GM12878 (cell line): Measurements from ENCODE around the gene SFXN5. TPM values are rescaled to one million over a fixed set of nuclear protein-coding genes. Genes with fewer than 3 reads are reported as not detected.

Experiments
- ATAC-seq: fragments of 200-7000 bp; cut with Tn5 transposase; 3 replicates; pipeline ENCODE4 v1.9.1; 2020; ENCODE audit warnings: mild to moderate bottlenecking, moderate library complexity
- BruUV-seq: library from RNA; stranded (reverse); fragments of 400-500 nt; replicated peaks from 2 replicates; lab custom pipeline; 2021; lab: Mats Ljungman, UMichigan
- CTCF ChIA-PET: fragments of 300-600 bp; sonication (Branson Sonifier 250); formaldehyde crosslinking; extraction: SDS; loops from one replicate; lab custom pipeline; 2021; ENCODE audit warnings: inconsistent platforms; lab: Yijun Ruan, JAX
- POLR2A ChIA-PET: fragments of 350-600 bp; formaldehyde crosslinking; extraction: SDS; loops from one replicate; lab custom pipeline; 2021; ENCODE audit warnings: inconsistent platforms; lab: Charles Lee
- RAD21 ChIA-PET: fragments of 300-600 bp; sonication (Branson Sonifier 250); formaldehyde crosslinking; loops from one replicate; lab custom pipeline; 2023; ENCODE audit warnings: antibody characterized with exemption; ENCODE audit not compliant: unreplicated experiment; lab: Charles Lee
- SMC1A ChIA-PET: fragments of 300-600 bp; sonication (Branson Sonifier 250); formaldehyde crosslinking; loops from one replicate; lab custom pipeline; 2023; ENCODE audit not compliant: unreplicated experiment, uncharacterized antibody; lab: Charles Lee
- DNase-seq: peaks from one replicate; pipeline ENCODE4 v3.0.0-alpha.2; 2011; ENCODE audit warnings: low read depth, low spot score
- FAIRE-seq: peaks from 3 replicates; lab custom pipeline; 2011; peaks lifted over from hg19 to GRCh38; lab: Jason Lieb, UNC
- H2AFZ ChIP-seq: 2 replicates; pipeline ENCODE4 v1.6.0; 2011; ENCODE audit warnings: low read depth, low read length, control low read depth; ENCODE audit not compliant: control insufficient read depth
- H3K27ac ChIP-seq: 2 replicates; pipeline ENCODE4 v1.5.1; 2011; ENCODE audit warnings: control low read depth; ENCODE audit not compliant: control insufficient read depth, insufficient read depth
- H3K27me3 ChIP-seq, 2 experiments: replicated peaks in 1 of 2; 2 replicates each; pipeline versions ENCODE4 v1.6.0 to v1.6.1; 2011; ENCODE audit warnings: low read length in 1 of 2; ENCODE audit not compliant: control insufficient read depth in 2 of 2, insufficient read depth in 2 of 2
- H3K36me3 ChIP-seq, 2 experiments: 2 replicates each; pipeline ENCODE4 v1.5.1; 2011; ENCODE audit warnings: low read length in 1 of 2; ENCODE audit not compliant: control insufficient read depth in 2 of 2, insufficient read depth in 2 of 2
- H3K4me1 ChIP-seq: 2 replicates; pipeline ENCODE4 v1.6.1; 2011; ENCODE audit warnings: mild to moderate bottlenecking, low read length, moderate library complexity, mixed read lengths; ENCODE audit not compliant: control insufficient read depth, insufficient read depth
- H3K4me2 ChIP-seq: 2 replicates; pipeline ENCODE4 v1.6.0; 2011; ENCODE audit warnings: control low read depth; ENCODE audit not compliant: control insufficient read depth, insufficient read depth
- H3K4me3 ChIP-seq: fragments of 200-600 bp; sonication (generic); 2 replicates; pipeline ENCODE4 v1.5.1; 2016
- H3K79me2 ChIP-seq: 2 replicates; pipeline ENCODE4 v1.6.0; 2011; ENCODE audit warnings: low read length; ENCODE audit not compliant: control insufficient read depth, insufficient read depth
- H3K9ac ChIP-seq: 2 replicates; pipeline ENCODE4 v1.8.0; 2011; ENCODE audit warnings: low read length, control low read depth, mixed read lengths; ENCODE audit not compliant: control insufficient read depth, insufficient read depth
- H3K9me3 ChIP-seq: replicated peaks from 3 replicates; pipeline ENCODE4 v1.5.1; 2011; ENCODE audit warnings: mild to moderate bottlenecking, low read length; ENCODE audit not compliant: control insufficient read depth, insufficient read depth
- H4K20me1 ChIP-seq: 2 replicates; pipeline ENCODE4 v1.6.0; 2011; ENCODE audit not compliant: control insufficient read depth, insufficient read depth
- DPF2 ChIP-seq: fragments of 450-650 bp; IDR thresholded peaks from 2 replicates; pipeline ENCODE4 v1.6.1; 2017; ENCODE audit warnings: mild to moderate bottlenecking
- EP300 ChIP-seq, 2 experiments: fragments of 150-350 bp in 1 of 2; IDR thresholded peaks; 2 replicates each; pipeline ENCODE4 v1.6.1; 2011 to 2012; ENCODE audit warnings: low read depth in 2 of 2, low read length in 2 of 2, borderline replicate concordance in 1 of 2, improper control_type of control experiment in 1 of 2, inconsistent platforms in 1 of 2; ENCODE audit not compliant: control insufficient read depth in 1 of 2
- HDGF ChIP-seq: fragments of 450-650 bp; IDR thresholded peaks from 2 replicates; pipeline ENCODE4 v1.6.1; 2016; ENCODE audit warnings: antibody characterized with exemption
- KAT2A ChIP-seq: conservative IDR thresholded peaks from 2 replicates; pipeline ENCODE4 v1.6.1; 2011; ENCODE audit warnings: low read depth, low read length; ENCODE audit not compliant: control insufficient read depth
- KDM1A ChIP-seq: fragments of 200-600 bp; sonication (generic); IDR thresholded peaks from 2 replicates; pipeline ENCODE4 v1.6.1; 2016; ENCODE audit warnings: borderline replicate concordance
- SMAD1 ChIP-seq: fragments of 450-650 bp; IDR thresholded peaks from 2 replicates; pipeline ENCODE4 v1.6.1; 2018; ENCODE audit warnings: mild to moderate bottlenecking, low read depth; ENCODE audit not compliant: partially characterized antibody
- WGBS: methylation state at CpG from one replicate; pipeline ENCODE4 v1.1.6; 2016; ENCODE audit warnings: low lambda C conversion rate; ENCODE audit not compliant: insufficient replicate concordance, insufficient coverage; ENCODE audit errors: missing lambda C conversion rate; 5-methylcytosine and 5-hydroxymethylcytosine counted together
- in situ Hi-C: fragments of 300-500 bp; cut with MboI; formaldehyde crosslinking; loops from 9 replicates; pipeline ENCODE4 v1.14.3; 2018; ENCODE audit warnings: mixed read lengths
- intact Hi-C: fragments of 100-400 bp; cut with micrococcal nuclease; formaldehyde crosslinking; loops from one replicate; pipeline ENCODE4 v1.14.2; 2022; ENCODE audit not compliant: unreplicated experiment
- polyA plus RNA-seq, 11 experiments: library from polyadenylated mRNA; depleted of rRNA in 4 of 11; unstranded in 6 of 11; stranded (reverse) in 5 of 11; fragments of >200 nt; fragmentation: Nextera tagmentation in 4 of 11; fragmentation: Illumina TruSeq in 1 of 11; extraction: Ambion mirVana in 4 of 11; extraction: Trizol in 1 of 11; gene quantifications; 1 replicate in 1 of 11; 2 replicates in 10 of 11; pipeline versions ENCODE4 v1.2.1 to v1.2.3, GENCODE V29; 2011 to 2016; ENCODE audit warnings: inconsistent platforms in 2 of 11, missing spikeins in 2 of 11, low read depth in 1 of 11
- total RNA-seq, 4 experiments: library from RNA; depleted of rRNA in 3 of 4; stranded (reverse); fragments of >200 nt in 3 of 4; fragmentation: Illumina TruSeq in 1 of 4; extraction: Trizol in 1 of 4; gene quantifications; 2 replicates each; pipeline versions ENCODE4 v1.2.1 to v1.2.3, GENCODE V29; 2013 to 2021
- TF ChIP-seq, protein P1 (sequence below): IDR thresholded peaks from 2 replicates; pipeline ENCODE4 v1.6.1; 2011; ENCODE audit warnings: borderline replicate concordance, low read depth, mild to moderate bottlenecking, moderate library complexity, mixed read lengths, low read length; ENCODE audit not compliant: insufficient read depth; ENCODE audit errors: extremely low read length
- TF ChIP-seq, protein P2 (sequence below): fragments of 450-650 bp; IDR thresholded peaks from 2 replicates; pipeline ENCODE4 v1.6.1; 2017; ENCODE audit warnings: mild to moderate bottlenecking, moderate library complexity
- TF ChIP-seq, protein P3 (sequence below): IDR thresholded peaks from 2 replicates; pipeline ENCODE4 v1.6.1; 2011; ENCODE audit warnings: low read depth, mild to moderate bottlenecking, low read length, moderate library complexity, borderline replicate concordance; ENCODE audit errors: extremely low read depth
- TF ChIP-seq, protein P4 (sequence below): fragments of 450-650 bp; IDR thresholded peaks from 2 replicates; pipeline ENCODE4 v1.6.1; 2017; ENCODE audit warnings: antibody characterized with exemption, mild to moderate bottlenecking, moderate library complexity

Gene SFXN5
- total and polyA plus RNA-seq, 10 of the 15 experiments (the other 5 are each of a cell fraction or from before 2014, with no cell fraction given), result 3.3 to 15.9 (median 11.2) TPM

DNA sequence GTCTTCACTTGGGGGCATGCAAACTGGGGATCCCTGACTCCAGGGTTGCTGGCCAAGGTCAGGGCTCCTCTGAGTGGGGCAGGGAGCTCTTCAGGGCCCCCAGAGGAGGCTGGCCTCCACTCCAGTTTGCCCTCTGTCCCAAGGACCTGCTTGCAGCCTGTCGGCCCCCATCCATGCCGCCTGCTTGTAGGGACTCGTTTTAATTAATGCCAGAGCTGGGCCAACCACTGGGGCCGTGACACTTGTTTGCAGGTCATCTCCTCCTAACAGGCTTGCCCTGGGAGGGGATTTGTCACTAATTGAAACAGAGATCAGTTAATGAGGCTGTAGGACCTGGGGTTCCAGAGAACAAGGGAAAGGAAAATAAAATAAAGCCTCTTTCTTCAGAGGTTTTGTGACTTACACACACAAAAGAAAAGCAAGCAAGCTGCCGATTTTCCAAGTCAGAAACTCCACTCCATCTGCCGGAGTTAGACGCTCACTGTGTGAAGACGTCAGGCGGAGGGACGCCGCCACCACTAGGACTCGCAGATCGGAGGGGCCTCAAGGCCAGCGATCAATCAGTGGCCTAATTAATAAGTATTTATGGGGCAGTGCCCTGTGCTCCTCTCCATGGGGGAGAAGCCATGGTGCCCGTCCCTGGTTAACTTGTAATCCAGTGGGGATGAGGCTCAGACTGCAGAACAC is 75.9 kb downstream of the SFXN5 start:
- in situ Hi-C loops, result loop anchor here (5.0 kb wide), 1 partner anchor 167 kb away; no protein-coding TSS in a partner anchor
- POLR2A ChIA-PET, result no interaction called here

More for the DNA sequence above, 75.9 kb downstream of the SFXN5 start:
- ChIA-PET RAD21 (interaction anchor here (1.4 to 2.2 kb wide), 2 partner anchors 182 kb away, joined by 4 to 11 read pairs; no protein-coding TSS in a partner anchor), SMC1A (interaction anchor here (1.4 kb wide), 1 partner anchor 182 kb away, joined by 6 read pairs; no protein-coding TSS in a partner anchor)
- ATAC-seq, result no peak
- H3K27me3 ChIP-seq, result no peaks in the 10 kb centered on the region
- TF ChIP-seq EP300 (IDR thresholded peaks at IDR 0.05; ENCODE audit: borderline replicate concordance in 1 of 2, control insufficient read depth in 1 of 2, low read depth in 2 of 2, low read length in 2 of 2) (no peak), DPF2 (no peak), KDM1A (no peak), HDGF (no peak), KAT2A (no peak), SMAD1 (no peak)
- TF ChIP-seq, protein P1, sequence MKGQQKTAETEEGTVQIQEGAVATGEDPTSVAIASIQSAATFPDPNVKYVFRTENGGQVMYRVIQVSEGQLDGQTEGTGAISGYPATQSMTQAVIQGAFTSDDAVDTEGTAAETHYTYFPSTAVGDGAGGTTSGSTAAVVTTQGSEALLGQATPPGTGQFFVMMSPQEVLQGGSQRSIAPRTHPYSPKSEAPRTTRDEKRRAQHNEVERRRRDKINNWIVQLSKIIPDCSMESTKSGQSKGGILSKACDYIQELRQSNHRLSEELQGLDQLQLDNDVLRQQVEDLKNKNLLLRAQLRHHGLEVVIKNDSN, result no peak
- TF ChIP-seq, protein P2, sequence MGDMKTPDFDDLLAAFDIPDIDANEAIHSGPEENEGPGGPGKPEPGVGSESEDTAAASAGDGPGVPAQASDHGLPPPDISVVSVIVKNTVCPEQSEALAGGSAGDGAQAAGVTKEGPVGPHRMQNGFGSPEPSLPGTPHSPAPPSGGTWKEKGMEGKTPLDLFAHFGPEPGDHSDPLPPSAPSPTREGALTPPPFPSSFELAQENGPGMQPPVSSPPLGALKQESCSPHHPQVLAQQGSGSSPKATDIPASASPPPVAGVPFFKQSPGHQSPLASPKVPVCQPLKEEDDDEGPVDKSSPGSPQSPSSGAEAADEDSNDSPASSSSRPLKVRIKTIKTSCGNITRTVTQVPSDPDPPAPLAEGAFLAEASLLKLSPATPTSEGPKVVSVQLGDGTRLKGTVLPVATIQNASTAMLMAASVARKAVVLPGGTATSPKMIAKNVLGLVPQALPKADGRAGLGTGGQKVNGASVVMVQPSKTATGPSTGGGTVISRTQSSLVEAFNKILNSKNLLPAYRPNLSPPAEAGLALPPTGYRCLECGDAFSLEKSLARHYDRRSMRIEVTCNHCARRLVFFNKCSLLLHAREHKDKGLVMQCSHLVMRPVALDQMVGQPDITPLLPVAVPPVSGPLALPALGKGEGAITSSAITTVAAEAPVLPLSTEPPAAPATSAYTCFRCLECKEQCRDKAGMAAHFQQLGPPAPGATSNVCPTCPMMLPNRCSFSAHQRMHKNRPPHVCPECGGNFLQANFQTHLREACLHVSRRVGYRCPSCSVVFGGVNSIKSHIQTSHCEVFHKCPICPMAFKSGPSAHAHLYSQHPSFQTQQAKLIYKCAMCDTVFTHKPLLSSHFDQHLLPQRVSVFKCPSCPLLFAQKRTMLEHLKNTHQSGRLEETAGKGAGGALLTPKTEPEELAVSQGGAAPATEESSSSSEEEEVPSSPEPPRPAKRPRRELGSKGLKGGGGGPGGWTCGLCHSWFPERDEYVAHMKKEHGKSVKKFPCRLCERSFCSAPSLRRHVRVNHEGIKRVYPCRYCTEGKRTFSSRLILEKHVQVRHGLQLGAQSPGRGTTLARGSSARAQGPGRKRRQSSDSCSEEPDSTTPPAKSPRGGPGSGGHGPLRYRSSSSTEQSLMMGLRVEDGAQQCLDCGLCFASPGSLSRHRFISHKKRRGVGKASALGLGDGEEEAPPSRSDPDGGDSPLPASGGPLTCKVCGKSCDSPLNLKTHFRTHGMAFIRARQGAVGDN, result no peak
- TF ChIP-seq, protein P3, sequence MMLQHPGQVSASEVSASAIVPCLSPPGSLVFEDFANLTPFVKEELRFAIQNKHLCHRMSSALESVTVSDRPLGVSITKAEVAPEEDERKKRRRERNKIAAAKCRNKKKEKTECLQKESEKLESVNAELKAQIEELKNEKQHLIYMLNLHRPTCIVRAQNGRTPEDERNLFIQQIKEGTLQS, result no peak
- TF ChIP-seq, protein P4, sequence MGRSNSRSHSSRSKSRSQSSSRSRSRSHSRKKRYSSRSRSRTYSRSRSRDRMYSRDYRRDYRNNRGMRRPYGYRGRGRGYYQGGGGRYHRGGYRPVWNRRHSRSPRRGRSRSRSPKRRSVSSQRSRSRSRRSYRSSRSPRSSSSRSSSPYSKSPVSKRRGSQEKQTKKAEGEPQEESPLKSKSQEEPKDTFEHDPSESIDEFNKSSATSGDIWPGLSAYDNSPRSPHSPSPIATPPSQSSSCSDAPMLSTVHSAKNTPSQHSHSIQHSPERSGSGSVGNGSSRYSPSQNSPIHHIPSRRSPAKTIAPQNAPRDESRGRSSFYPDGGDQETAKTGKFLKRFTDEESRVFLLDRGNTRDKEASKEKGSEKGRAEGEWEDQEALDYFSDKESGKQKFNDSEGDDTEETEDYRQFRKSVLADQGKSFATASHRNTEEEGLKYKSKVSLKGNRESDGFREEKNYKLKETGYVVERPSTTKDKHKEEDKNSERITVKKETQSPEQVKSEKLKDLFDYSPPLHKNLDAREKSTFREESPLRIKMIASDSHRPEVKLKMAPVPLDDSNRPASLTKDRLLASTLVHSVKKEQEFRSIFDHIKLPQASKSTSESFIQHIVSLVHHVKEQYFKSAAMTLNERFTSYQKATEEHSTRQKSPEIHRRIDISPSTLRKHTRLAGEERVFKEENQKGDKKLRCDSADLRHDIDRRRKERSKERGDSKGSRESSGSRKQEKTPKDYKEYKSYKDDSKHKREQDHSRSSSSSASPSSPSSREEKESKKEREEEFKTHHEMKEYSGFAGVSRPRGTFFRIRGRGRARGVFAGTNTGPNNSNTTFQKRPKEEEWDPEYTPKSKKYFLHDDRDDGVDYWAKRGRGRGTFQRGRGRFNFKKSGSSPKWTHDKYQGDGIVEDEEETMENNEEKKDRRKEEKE, result no peak
- TF ChIP-seq, all 136 proteins: peak for 0
- BruUV-seq, result no TSS peak
- no peak overlapping the region for H3K4me3 ChIP-seq
- FAIRE-seq (no peak), DNase-seq (no peak)
- WGBS, result 64% methylated on average over 15 of the region's 15 CpGs
- H3K4me2 ChIP-seq, result no peak overlapping the region
- H3K79me2 ChIP-seq, result no peaks in the 10 kb centered on the region
- H3K4me1 ChIP-seq, result no peaks in the 10 kb centered on the region
- H3K9ac ChIP-seq, result no peak overlapping the region
- H4K20me1 ChIP-seq, result no peaks in the 10 kb centered on the region
- no peaks in the 10 kb centered on the region; a peak in 1 of 4 replicates for H3K36me3 ChIP-seq
- H2AFZ ChIP-seq, result no peak overlapping the region
- intact Hi-C loops, result no loop called here
- H3K27ac ChIP-seq, result no peak overlapping the region
- CTCF ChIA-PET, result interaction anchor here (0.6 to 1.7 kb wide), 3 partner anchors 122 to 184 kb away, joined by 3 to 15 read pairs (median 4); no protein-coding TSS in a partner anchor
- H3K9me3 ChIP-seq, result no peaks in the 10 kb centered on the region
